ENCODE results near the gene MRO.

Gene MRO

DNA sequence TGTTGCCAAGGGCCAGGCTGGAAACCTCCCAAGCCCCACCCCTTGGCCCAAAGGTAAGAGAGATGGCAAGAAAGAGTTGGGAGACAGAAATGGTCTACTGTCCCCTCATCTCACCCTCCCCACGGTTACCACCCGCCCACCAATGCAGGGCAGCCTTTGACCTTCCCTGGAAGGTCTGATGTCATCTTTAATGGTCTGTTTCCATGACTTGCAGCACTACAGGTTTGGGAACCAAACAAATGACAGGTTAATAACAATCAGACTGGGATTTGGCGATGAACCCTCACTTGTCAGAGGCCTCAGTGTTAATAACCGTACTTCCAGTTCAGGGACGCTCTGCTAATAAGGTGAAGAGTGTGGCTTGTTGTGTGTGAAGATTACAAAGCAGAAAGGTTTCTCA is 70.4 kb downstream of the MRO start:
- TF ChIP-seq CTCF (conservative IDR thresholded peaks at IDR 0.05; ENCODE audit: low read length) = no peak
- no peak for DNase-seq (ENCODE audit: low read depth)
- H3K4me3 ChIP-seq (ENCODE audit: low read length) = no peak overlapping the region

DNA sequence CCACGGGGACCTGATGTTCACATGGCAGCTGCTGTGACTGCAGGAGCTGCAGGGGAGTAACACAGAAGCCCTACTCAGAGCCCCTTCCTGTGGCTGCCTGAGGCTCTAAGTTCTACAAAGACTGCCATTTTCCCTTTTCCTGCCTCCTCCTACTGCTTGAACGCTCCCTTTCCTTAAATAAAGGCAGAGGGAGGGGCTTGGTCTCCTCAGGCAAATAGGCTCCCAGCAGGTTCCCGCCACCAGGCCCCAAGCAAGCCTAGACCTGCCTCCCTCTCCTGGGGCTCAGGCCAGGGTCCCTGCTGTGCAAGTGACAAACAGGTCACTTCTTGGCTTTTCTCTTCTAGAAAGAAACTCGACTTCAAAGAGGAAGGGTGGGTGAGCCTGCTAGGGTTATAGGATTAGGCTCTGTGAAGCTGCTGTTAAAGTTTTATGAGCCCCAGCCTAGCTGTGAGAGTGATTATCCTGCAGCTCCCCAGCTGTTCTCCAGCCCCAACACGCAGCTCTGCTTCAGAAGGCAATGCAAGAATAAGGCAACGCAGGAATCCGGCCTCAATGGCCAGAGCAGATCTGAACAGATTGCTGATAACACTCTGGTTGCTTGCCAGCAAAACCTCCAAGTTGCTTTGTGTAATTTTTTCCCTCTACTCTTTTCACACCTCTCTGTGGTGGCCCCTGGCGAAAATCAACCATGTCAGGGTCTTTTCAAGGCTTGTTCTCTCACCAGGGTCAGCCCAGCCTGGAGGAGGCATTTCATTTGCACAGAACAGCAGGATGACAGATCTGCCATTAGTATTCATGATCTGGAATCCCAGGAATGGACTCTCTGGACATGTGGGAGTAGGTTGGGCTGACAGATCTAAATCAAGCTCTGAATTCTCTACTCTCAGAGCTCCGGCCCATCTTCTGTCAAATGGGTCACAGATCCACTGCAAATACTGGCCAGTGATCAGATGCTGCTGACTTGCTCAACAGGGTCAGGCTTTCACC is 71.3 kb downstream of the MRO start:
- no peak overlapping the region for H3K4me3 ChIP-seq (ENCODE audit: low read length)
- no peak for DNase-seq (ENCODE audit: low read depth)
- TF ChIP-seq CTCF (conservative IDR thresholded peaks at IDR 0.05; ENCODE audit: low read length) = no peak

DNA sequence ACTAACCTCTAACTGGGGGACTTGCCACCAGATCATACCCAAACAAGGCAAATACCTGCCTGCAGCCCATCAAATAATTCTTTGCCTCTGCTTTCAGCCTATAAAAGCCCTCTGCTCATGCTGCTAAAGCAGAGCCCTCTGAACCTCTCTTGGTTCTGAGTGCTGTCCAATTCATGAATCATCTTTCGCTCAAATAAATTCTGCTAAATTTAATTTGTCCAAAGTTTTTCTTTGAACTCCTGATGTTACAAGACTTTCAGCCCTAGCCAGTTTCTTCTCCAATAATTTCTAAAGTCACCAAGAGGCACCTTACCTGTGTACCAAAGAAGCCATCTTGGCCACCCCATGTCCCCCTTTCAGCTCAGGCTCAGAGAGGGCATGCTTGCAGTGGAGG is 72.0 kb downstream of the MRO start:
- TF ChIP-seq CTCF (conservative IDR thresholded peaks at IDR 0.05; ENCODE audit: low read length) = no peak
- H3K4me3 ChIP-seq (ENCODE audit: low read length) = no peak overlapping the region
- DNase-seq (ENCODE audit: low read depth) = no peak

DNA sequence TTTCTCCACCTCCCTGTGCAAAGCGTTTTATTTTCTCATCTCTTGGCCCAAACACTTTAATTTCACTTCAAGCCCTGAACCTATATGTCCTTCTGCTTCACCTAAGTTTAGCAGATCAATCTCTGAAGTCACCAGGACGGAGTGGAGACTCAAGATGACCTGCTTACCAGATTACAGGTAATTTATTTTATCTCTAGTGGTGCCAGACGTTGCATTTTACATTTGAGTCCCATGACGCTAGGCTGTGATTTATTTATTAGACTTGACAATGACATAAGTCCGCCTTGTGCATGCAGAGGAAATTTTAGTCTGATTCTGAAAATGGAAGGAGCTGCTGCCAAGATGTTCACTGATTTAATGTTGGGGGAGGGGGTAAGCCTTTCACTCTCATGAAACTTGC is 73.9 kb downstream of the MRO start:
- no peak overlapping the region for H3K4me3 ChIP-seq (ENCODE audit: low read length)
- DNase-seq (ENCODE audit: low read depth) = no peak
- no peak for TF ChIP-seq CTCF (conservative IDR thresholded peaks at IDR 0.05; ENCODE audit: low read length)
